Daoy (cell line): ENCODE measurements around the gene DIS3L2. TPM values are rescaled to one million over a fixed set of nuclear protein-coding genes. Genes with fewer than 3 reads are reported as not detected.
"Not testable (repeated sequence)": the region's sequence is repeated elsewhere in the genome, so short reads cannot be mapped to it uniquely, and the experiment has no call there.

Experiments
- DNase-seq: peaks from one replicate; pipeline ENCODE4 v3.0.0-alpha.2; 2015; ENCODE audit warnings: low read depth
- total RNA-seq: library from RNA; depleted of rRNA; stranded (reverse); fragments of >200 nt; shearing (Covaris generic); gene quantifications from 2 replicates; pipeline ENCODE4 v1.2.3, GENCODE V29; 2014

Gene DIS3L2
- total RNA-seq, 1 experiment from 2014 or later: 22.3 TPM

DNA sequence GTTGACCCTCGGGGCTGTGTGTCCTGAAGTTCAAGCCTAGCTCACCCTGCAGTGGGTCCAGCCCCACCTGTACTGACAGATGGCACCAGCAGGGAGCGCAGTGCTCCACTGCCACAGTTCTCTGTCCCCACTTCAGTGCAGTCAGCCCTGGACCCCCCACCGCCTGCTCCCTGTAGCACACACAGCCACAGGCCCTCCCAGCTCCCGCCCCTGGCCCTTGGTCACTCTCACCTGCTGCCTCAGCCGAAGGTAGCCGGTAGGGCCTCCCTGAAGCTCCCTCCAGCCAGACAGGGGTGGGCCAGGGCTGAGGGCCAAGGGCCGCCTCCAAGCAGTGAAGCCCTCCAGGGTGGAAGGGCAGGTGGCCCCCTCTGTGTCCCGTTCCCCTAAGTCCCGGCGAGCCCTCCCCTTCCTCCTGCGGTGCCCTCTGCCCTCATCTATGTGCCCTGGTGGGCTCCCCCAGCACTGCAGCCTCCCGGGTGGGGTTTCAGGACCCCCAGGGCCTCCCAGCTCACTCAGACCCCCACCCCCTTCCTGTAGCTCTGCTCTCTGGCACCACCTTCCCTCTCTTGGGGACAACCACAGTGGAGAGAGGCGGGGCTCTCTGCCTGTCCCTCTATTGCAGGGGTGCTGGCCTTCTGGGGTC is 406.2 kb downstream of the DIS3L2 start:
- peak; percentile 35 for DNase-seq

DNA sequence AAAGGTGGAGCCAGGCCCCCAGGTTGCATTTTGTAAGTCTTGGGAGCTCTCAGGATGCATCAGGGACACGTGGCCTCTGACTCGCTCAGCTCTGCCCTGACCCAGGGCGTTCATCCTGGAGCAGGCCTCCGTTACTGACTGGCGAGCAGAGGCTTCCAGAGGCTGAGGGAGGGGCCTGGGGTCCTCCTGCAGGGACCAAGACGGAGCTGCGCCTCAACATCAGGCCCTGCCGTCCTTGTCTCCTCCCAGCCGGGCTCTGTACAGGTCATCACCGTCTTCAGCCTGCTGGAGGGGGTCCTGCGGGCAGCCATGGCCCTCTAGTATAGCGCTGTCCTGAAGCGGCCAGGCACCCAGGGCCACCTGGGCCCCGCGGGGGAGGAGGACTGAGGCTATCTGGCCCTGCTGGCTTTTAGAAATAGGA is 406.8 kb downstream of the DIS3L2 start:
- peak; percentile 47 for DNase-seq

DNA sequence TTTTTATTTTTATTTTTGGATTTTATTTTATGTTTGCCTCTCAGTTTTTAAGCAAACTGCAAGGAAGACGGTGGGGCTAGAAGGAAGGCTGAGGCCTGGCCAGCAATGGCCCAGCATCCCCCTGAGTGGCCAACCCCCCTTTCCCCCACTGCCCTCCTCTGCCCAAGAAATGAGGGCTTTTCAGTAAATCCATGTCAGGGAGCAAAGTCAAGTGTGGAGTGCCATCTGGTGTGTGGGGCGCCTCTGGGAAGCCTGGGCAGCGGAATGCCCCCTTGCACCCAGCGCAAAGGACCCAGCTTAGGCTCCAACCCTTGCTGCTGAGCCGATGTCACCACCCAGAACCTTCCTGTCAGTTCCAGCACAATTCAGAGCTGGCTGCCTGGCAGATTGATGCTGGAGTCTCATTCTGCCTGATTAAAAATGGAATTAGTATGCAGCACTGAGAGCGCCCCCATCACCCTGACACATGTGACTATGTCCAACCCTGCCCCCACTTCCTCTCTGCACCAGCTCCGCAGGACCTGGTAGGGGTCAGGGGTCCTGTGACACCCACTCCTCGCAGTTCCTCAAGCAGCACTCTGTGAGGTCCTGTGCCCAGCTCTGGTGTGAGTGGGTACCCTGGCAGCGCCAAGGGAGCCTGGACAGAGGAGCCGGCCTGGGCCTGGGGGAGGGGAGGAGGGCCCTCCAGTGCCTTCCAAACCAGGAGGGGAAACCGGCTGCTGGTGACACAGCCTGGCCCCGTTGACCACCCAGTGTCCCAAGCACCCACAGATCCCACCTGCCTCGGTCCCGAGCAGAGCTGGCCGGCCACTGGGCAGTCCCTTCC is 407.8 kb downstream of the DIS3L2 start:
- DNase-seq: no peak

DNA sequence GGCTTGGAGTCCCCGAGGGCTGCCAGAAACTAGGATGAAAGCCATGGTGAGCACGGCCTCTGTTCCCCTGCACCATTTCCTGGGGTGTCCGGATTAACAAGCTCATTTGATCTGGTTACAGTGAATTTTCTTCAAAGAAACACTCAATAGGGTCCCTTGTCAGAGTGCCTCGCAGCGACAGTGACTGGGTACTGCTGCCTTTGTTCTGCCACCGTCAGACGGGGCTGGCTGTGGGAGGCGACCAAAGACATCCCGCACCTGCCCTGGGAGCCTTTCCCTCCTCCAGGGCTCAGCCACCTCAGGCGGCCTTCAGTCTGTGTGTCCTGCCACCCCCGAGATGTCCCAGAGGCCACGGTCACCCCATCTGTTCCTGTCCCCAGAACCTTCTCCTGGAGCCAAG is 408.5 kb downstream of the DIS3L2 start:
- not testable (repeated sequence) for DNase-seq

DNA sequence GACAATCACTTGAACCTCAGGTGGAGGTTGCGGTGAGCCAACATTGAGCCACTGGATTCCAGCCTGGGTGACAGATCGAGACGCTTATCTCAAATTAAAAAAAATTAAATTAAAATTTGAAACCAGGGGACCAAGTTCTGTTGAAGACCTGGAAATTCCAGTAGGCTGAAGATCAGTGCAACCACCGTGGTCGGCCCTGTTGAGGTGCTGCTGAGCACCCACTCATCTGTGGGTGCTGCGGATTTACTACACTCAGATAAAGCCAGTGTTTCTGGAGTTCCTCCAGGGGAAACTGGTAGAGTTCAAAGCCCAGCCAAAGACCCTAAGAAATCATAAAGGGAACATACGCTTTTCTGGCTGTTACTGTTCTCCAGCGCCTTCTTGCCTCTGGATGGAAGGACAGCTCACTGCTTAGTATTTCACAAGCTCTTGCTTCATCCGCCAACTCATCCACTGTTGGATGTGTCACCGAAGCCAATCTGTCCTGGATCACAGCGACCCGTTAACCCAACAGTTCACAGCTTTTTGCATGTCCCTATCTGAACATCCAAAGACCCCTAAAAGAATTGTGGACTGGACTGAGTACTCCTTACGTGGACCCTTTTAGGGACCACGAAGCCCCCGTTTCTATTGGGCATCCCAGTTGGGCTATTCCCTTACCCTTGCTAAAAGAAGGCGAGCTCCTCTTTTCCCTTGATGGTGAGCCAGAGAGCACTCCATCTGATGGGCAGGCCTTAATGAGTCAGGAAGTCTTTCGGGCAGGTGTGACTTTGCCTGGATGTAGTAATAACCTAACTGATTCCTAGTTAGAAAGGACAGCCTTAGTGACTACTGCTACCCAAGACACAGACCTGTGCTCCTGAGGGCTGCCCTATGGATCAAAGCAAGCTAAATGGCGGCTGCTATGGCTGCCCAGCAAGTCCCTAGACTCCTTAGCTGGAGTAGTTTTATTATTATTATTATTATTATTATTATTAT is 411.0 kb downstream of the DIS3L2 start:
- DNase-seq: peak; percentile 38

DNA sequence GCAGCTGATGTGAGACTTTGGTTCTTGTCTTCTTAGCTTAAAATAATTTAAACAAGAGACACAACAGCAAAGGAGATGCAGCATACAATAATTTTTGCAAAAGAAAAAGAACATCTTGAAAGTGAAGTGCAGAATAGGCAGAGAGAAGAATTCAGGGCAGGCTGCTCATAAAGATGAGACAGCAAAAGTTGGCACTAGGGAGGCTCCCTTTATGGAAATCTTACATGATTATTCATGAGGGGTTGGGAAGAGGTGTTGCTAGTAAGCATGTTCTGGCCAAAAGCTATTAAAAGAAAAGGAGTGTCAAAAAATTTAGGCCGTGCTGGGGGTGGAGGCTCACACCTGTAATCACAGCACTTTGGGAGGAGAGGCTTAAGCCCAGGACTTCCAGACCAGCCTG is 412.8 kb downstream of the DIS3L2 start:
- no peak for DNase-seq

DNA sequence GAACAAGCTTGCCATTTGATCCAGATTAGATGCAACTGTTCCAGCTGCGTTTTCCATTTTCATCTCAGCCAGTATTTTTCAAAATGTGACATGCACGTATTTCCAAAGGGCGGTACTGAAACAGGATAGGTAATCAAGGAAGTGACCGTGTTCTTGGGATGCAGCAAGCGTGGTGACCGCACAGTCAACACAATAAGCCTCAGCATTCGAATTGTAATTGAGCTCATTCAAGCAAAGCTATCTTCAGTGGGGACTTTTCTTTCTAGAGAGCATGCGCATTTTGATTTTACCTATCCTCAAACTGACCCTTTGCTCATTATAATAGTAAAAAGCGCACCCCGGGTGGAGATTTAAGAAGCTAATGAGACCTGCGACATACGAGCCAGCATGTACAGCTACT is 413.7 kb downstream of the DIS3L2 start:
- no peak for DNase-seq

DNA sequence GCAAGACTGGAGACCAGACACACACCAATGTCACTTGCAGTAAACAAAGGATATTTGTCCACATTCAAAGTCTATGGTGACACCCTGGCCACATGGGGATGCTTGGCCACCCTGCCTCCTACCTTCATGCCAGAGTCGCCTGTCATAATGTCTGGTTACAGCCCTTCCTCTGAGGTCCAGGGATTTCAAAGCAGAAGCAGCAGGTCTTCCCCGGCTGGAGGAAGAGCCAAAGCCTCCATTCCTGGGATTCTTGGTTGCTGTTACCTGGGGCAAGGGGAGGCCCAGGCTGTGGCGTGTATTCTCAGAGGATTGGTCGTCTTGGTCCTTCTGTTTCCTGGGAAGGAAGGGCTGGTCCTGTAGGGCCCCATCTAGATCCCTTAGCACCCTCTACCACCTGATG is 414.7 kb downstream of the DIS3L2 start:
- DNase-seq: no peak

DNA sequence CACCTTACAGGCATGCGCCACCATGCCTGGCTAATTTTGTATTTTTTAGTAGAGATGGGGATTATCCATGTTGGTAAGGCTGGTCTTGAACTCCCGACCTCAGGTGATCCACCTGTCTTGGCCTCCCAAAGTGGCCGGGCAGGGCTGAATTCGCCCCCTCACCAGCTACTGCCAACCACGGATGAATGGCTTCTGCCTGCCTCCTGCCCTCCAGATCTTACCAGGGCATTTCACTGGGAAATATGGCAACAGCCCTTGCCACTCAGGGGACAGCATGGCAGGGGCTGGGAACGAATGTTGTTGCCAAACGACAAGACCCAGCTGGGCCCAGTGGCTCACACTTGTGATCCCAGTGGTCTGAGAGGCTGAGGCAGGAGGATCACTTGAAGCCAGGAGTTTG is 415.2 kb downstream of the DIS3L2 start:
- DNase-seq: no peak

DNA sequence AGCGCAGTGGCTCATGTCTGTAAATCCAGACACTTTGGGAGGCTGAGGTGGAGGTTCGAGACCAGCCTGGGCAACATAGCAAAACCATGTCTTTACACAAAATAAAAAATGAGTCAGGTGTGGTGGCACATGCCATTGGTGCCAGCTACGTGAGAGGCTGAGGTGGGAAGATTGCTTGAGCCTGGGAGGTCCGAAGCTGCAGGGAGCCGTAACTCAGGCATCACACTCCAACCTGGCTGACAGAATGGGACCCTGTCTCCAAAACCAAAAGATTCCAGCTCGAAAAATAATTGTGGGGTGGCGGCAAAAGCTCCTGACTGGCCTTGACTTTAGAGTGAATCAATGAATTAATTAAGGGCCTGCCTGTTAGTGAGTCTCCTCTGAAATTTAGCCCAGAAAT is 415.8 kb downstream of the DIS3L2 start:
- no peak for DNase-seq

DNA sequence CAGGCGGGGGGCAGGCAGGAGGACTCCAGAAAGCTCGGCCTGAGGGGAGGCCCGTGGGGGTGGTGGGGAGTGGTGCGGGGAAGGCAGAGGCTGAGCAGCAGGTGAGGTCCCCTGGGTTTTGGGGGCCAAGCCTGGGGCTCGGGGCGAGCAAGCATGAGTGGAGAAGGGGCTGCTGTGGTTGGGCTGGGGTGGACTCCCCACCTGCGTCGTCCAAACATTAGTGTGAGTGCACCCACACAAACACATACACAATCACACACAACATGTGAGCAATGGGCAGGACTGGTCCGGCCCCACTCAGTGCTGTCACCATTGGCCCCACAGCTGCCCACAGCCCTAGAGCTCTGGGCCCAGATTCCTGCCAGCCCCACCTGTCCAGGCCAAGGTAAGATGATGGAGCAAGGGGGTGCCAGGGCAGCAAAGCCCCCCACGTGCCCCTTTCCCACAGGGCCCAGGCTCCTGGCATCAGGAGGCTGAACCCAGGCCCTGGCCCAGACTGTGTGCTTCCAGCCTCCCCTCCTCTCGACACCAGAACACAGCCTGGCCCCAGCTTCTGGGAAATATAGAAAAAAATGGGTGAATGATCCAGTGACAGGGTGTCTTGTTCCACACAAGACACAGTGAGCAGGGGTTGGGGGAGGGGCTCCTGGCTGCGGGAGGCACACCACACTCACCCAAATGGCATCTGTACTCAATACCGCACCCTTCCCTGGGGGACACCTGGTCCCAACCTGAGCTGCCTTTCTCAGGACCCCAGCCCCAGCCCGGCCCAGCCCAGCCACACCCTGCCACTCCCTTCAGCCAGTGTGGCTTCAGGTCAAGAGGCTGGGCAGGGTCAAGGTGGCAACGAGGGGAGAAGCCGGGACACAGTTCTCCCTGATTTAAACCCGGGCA is 416.6 kb downstream of the DIS3L2 start:
- DNase-seq: peak; percentile 38

DNA sequence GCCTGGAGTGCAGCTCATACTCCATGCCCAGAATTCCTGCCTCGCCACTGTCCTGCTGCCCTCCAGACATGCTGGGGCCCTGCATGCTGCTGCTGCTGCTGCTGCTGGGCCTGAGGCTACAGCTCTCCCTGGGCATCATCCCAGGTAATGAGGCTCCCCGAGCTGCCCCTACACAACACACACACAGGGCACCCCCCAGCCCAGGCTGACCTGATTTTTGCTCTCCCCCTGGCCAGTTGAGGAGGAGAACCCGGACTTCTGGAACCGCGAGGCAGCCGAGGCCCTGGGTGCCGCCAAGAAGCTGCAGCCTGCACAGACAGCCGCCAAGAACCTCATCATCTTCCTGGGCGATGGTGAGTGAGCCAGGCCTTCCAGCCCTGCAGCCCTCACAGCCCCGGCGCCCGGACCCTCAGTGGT is 417.2 kb downstream of the DIS3L2 start, which contains the start of gene ALPP:
Gene ALPP (plus strand): TSS at position 17 of the 417 bp plus-strand sequence. CDS start 52 bp downstream, at position 69.
- DNase-seq: not testable (repeated sequence)

DNA sequence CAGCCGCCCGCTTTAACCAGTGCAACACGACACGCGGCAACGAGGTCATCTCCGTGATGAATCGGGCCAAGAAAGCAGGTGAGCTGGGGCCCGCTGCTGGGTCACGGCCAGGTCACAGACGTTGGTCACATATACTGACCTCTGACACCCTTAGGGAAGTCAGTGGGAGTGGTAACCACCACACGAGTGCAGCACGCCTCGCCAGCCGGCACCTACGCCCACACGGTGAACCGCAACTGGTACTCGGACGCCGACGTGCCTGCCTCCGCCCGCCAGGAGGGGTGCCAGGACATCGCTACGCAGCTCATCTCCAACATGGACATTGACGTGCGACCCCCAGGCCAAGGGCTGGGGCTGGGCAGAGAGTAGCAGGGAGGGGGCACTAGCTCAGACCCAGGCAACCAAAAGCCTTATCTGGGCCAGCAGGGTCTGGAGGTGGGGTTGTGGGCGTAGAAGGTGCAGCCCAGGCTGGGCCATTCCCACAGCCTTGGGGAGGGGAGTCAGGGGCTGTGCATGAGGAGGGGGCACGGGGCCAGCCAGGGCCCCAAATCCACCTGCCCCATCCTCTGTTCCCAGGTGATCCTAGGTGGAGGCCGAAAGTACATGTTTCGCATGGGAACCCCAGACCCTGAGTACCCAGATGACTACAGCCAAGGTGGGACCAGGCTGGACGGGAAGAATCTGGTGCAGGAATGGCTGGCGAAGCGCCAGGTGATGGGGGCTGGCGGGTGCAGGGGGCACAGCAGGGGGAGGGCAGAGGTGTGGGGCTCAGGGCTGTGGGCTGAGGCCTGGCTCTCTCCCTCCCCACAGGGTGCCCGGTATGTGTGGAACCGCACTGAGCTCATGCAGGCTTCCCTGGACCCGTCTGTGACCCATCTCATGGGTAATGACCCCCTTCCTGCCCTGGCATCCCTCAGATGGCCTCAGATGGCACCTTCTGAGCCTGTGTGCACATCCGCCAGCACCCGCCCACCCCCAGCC is 418.4 kb downstream of the DIS3L2 start:
- not testable (repeated sequence) for DNase-seq

DNA sequence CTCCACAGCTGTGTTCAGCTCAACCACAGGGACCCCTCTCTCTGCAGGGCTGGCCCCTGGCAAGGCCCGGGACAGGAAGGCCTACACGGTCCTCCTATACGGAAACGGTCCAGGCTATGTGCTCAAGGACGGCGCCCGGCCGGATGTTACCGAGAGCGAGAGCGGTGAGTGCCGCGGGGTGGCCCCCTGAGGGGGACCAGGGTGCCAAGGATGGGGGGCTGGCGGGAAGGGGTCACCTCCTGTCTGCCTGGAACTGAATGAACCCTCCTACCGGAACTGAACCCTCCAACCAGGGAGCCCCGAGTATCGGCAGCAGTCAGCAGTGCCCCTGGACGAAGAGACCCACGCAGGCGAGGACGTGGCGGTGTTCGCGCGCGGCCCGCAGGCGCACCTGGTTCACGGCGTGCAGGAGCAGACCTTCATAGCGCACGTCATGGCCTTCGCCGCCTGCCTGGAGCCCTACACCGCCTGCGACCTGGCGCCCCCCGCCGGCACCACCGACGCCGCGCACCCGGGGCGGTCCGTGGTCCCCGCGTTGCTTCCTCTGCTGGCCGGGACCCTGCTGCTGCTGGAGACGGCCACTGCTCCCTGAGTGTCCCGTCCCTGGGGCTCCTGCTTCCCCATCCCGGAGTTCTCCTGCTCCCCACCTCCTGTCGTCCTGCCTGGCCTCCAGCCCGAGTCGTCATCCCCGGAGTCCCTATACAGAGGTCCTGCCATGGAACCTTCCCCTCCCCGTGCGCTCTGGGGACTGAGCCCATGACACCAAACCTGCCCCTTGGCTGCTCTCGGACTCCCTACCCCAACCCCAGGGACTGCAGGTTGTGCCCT is 419.9 kb downstream of the DIS3L2 start:
- peak; percentile 24 for DNase-seq

DNA sequence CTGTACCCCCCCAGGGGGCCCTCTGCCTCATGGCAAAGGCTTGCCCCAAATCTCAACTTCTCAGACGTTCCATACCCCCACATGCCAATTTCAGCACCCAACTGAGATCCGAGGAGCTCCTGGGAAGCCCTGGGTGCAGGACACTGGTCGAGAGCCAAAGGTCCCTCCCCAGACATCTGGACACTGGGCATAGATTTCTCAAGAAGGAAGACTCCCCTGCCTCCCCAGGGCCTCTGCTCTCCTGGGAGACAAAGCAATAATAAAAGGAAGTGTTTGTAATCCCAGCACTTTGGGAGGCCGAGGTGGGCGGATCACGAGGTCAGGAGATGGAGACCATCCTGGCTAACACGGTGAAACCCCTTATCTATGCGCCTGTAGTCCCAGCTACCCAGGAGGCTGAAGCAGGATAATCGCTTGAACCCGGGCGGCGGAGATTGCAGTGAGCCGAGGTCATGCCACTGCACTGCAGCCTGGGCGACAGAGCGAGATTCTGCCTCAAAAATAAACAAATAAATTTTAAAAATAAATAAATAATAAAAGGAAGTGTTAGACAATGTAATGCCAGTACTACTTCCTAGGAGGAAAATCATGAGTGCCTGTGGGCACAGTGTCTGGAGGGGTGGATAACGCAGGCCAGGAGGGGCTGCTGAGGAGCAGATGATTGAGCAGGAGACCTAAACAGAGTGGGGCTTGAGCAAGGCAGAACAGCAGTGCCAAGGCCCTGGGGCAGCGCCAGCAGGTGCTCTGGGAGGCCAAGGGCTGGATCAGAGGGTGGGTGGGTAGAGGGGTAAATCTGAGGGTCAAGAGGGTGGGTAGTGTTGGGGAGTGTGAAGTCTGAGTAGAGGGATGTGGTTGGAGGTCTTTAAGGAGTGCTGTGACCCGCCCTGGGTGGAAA is 421.1 kb downstream of the DIS3L2 start:
- DNase-seq: no peak

DNA sequence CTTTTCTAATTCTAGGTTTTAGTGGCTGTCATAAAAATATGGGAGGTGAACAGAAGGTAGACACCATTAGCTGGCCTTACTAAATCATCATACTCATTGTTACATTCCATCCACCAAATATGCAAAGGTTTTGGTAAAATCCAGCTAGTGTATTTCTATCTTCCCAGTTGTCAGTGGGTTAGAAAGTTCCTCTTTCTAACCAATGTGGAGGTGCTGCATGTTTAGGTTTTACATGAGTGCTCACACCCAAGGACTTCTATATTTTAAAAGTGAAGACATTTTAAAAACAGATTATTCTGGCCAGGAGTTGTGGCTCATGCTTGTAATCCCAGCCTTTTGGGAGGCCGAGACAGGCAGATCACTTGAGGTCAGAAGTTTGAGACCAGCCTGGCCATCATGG is 423.0 kb downstream of the DIS3L2 start:
- no peak for DNase-seq

DNA sequence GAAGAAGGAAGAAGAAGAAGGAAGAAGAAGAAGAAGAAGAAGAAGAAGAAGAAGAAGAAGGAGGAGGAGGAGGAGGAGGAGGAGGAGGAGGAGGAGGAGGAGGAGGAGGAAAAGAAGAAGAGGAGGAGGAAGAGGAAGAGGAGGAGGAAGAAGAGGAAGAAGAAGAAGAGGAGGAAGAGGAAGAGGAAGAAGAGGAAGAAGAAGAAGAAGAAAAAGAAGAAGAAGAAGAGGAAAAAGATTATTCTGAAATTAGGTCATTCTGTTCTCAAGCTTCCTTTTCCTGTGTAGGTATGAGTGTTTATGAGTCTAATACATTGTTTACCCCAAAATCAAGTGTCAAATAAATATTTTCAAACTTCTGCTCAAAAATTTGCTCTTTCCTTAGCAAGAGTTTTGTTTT is 423.5 kb downstream of the DIS3L2 start:
- not testable (repeated sequence) for DNase-seq
